ENCODE results near the gene TTF2. TPM values are rescaled to one million over a fixed set of nuclear protein-coding genes. Genes with fewer than 3 reads are reported as not detected.

The TTF2 gene
- total RNA-seq, 1 experiment from 2014 or later = 46.6 TPM

GRCh38 chr1:117128323-117129079, 68.4 kb downstream of the TTF2 start:
- intact Hi-C loops (cut with micrococcal nuclease; ENCODE audit: unreplicated experiment) = loop anchor here (2.0 kb wide), 1 partner anchor 156 kb away; no protein-coding TSS in a partner anchor
- no TSS peak for BruUV-seq (replicated peaks)
- DNase-seq = no peak
- Mint-ChIP-seq H3K9me3 (ENCODE audit: low read depth, unreplicated experiment) (no peaks in the 10 kb centered on the region), H3K4me3 (ENCODE audit: low read depth, unreplicated experiment) (no peak overlapping the region), H3K27me3 (ENCODE audit: unreplicated experiment) (no peaks in the 10 kb centered on the region), H3K36me3 (ENCODE audit: insufficient read depth, unreplicated experiment) (no peaks in the 10 kb centered on the region), H3K4me1 (ENCODE audit: low read depth, unreplicated experiment) (peaks cover 11% of the 10 kb centered on the region), H3K27ac (ENCODE audit: unreplicated experiment) (no peak overlapping the region)
- CTCF ChIA-PET = interaction anchor here (0.6 to 2.1 kb wide), 8 partner anchors 11 to 158 kb away, joined by 3 to 15 read pairs (median 4); partner anchors contain the start of gene VTCN1
- TF ChIP-seq CTCF (IDR thresholded peaks at IDR 0.05; ENCODE audit: unreplicated experiment) = peak; percentile 19

- intact Hi-C loops (cut with micrococcal nuclease; ENCODE audit: unreplicated experiment) = no loop called here
Observed at GRCh38 chr1:117130526-117130925, 70.4 kb downstream of the TTF2 start.

GRCh38 chr1:117135329-117135728, 75.2 kb downstream of the TTF2 start:
- Mint-ChIP-seq H3K36me3 (ENCODE audit: insufficient read depth, unreplicated experiment) (no peaks in the 10 kb centered on the region), H3K9me3 (ENCODE audit: low read depth, unreplicated experiment) (no peaks in the 10 kb centered on the region), H3K27ac (ENCODE audit: unreplicated experiment) (no peak overlapping the region), H3K4me3 (ENCODE audit: low read depth, unreplicated experiment) (no peak overlapping the region), H3K27me3 (ENCODE audit: unreplicated experiment) (no peaks in the 10 kb centered on the region), H3K4me1 (ENCODE audit: low read depth, unreplicated experiment) (no peaks in the 10 kb centered on the region)
- no peak for TF ChIP-seq CTCF (IDR thresholded peaks at IDR 0.05; ENCODE audit: unreplicated experiment)
- CTCF ChIA-PET = no interaction called here
- intact Hi-C loops (cut with micrococcal nuclease; ENCODE audit: unreplicated experiment) = no loop called here
- BruUV-seq (replicated peaks) = no TSS peak
- no peak for DNase-seq

More at GRCh38 chr1:117130526-117130925, 70.4 kb downstream of the TTF2 start:
- no peaks in the 10 kb centered on the region for H3K36me3 Mint-ChIP-seq (ENCODE audit: insufficient read depth, unreplicated experiment)
- BruUV-seq (replicated peaks) = no TSS peak
- peaks cover 11% of the 10 kb centered on the region for H3K4me1 Mint-ChIP-seq (ENCODE audit: low read depth, unreplicated experiment)
- CTCF ChIA-PET = no interaction called here
- no peak overlapping the region for H3K4me3 Mint-ChIP-seq (ENCODE audit: low read depth, unreplicated experiment)
- DNase-seq = no peak
- no peaks in the 10 kb centered on the region for H3K9me3 Mint-ChIP-seq (ENCODE audit: low read depth, unreplicated experiment)
- no peak for TF ChIP-seq CTCF (IDR thresholded peaks at IDR 0.05; ENCODE audit: unreplicated experiment)
- H3K27me3 Mint-ChIP-seq (ENCODE audit: unreplicated experiment) = no peaks in the 10 kb centered on the region
- H3K27ac Mint-ChIP-seq (ENCODE audit: unreplicated experiment) = no peak overlapping the region

GRCh38 chr1:117136749-117137148, 76.6 kb downstream of the TTF2 start:
- intact Hi-C loops (cut with micrococcal nuclease; ENCODE audit: unreplicated experiment) = no loop called here
- BruUV-seq (replicated peaks) = no TSS peak
- H3K4me3 Mint-ChIP-seq (ENCODE audit: low read depth, unreplicated experiment) = no peak overlapping the region
- no peak for TF ChIP-seq CTCF (IDR thresholded peaks at IDR 0.05; ENCODE audit: unreplicated experiment)
- H3K4me1 Mint-ChIP-seq (ENCODE audit: low read depth, unreplicated experiment) = no peaks in the 10 kb centered on the region
- no peaks in the 10 kb centered on the region for H3K36me3 Mint-ChIP-seq (ENCODE audit: insufficient read depth, unreplicated experiment)
- CTCF ChIA-PET = no interaction called here
- no peak for DNase-seq
- no peaks in the 10 kb centered on the region for H3K27me3 Mint-ChIP-seq (ENCODE audit: unreplicated experiment)
- H3K9me3 Mint-ChIP-seq (ENCODE audit: low read depth, unreplicated experiment) = no peaks in the 10 kb centered on the region
- no peak overlapping the region for H3K27ac Mint-ChIP-seq (ENCODE audit: unreplicated experiment)

All from Calu3 (cell line).